GM11168 (cell line): Measurements from ENCODE around the gene VIL1.

Experiments used
- in situ Hi-C: fragments of 300-500 bp; cut with MboI; formaldehyde crosslinking; loops from one replicate; pipeline ENCODE4 v1.12.0; 2022; ENCODE audit warnings: low sequenced_read_pairs; ENCODE audit not compliant: unreplicated experiment

Gene VIL1

GRCh38 chr2:218478544-218478943, 59.6 kb downstream of the VIL1 start:
- in situ Hi-C loops = no loop called here

GRCh38 chr2:218479595-218479994, 60.7 kb downstream of the VIL1 start:
- in situ Hi-C loops = no loop called here

GRCh38 chr2:218482651-218483050, 63.7 kb downstream of the VIL1 start:
- in situ Hi-C loops = no loop called here

- in situ Hi-C loops = no loop called here
Measured at GRCh38 chr2:218485986-218486667, 67.2 kb downstream of the VIL1 start.

- in situ Hi-C loops = no loop called here
Measured at GRCh38 chr2:218500501-218501060, 81.7 kb downstream of the VIL1 start.

GRCh38 chr2:218501665-218502064, 82.7 kb downstream of the VIL1 start:
- in situ Hi-C loops = no loop called here
